Skin of body (tissue), 2 donors: ENCODE data around the gene FOXN4. TPM values are rescaled to one million over a fixed set of nuclear protein-coding genes. Genes with fewer than 3 reads are reported as not detected.

Source experiments
- DNase-seq: peaks from one replicate; lab custom pipeline; 2025; lab: John Stamatoyannopoulos, UW
- total RNA-seq: library from RNA; depleted of rRNA; stranded (reverse); fragments of >200 nt; gene quantifications from one replicate; pipeline ENCODE4 v1.2.3, GENCODE V29; 2014

FOXN4 gene
- total RNA-seq, 1 donor from 2014 or later = 0.10 TPM

DNA sequence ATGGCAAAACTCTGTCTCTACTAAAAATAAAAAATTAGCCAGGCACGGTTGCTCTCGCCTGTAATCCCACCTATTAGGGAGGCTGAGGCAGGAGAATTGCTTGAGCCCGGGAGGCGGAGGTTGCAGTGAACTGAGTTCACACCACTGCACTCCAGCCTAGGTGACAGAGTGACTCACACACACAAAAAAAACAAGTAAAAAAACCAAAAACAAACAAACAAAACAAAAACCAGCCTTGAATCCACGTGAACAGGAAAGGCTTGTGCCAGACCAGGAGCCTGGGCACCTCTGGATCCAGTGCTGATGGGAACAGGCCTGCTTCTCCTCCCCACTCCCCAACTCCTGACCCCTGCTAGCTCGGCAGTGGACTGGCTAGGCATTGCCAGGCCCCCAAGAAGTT is 3.5 kb downstream of the FOXN4 start:
- no peak for DNase-seq

DNA sequence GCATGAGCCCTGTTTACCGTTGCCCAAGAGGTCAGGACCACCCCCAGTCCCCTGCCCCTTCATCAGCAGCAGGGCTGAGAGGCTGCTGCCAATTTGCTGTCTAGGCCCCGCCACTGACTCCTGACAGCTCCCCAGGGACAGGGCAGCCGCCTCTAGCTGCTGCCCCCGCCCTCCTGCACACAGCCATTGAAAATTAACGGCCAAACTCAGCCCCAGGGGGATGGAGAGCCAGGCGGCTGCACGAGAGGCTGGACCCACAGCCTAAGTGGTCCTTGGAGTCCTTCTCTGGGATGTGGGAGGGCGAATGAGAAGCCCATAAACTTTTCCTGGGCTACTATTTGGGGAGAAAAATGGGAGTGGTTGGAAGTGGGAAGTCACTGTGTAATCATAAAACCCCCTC is 4.6 kb downstream of the FOXN4 start:
- DNase-seq = no peak

- no peak for DNase-seq
Observed at GRCh38 chr12:109302770-109303169, 6.3 kb downstream of the FOXN4 start.

DNA sequence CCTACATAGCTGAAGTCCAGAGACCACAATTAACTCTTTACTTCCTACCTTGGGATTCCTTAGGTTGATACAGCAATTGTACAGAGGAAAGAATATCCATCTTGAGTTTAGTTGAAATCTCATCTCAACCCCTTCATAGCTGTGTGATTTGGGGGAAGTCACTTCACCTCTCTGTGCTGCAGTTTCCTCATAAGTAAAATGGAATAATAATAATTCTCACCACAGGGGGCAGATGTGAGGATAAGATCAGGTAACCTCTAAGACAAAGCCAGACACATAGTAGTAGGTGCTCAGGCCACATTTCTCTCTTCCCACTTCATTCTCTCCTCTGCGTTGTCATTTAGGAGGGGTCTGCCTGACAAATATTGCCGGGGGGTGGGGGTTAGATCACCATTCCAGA is 6.7 kb downstream of the FOXN4 start:
- no peak for DNase-seq

DNA sequence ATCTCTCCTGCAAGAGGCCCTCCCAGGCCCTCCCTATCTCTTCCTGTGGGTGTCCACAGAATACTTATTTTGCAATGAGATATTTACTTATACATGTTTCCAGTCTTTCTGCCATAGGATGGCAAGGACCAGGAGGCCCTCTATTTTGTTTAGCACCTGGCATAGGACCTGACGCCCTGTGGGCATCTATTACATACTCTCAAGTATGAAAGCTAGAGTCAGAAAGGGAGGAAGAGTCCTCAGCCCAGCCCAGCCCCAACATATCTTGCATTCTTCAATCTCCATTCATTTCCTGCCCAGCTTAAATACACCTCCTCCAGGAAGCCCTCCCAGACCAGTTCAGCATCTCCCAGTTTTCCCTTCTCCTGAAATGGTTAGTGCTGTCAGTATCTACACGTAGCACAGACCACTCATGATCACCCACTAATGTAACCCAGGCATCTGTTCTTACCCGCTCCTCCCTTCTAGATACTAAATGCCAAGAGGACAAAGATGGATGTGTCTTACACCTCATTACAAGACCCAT is 7.4 kb downstream of the FOXN4 start:
- no peak for DNase-seq

GRCh38 chr12:109299849-109300248 is 9.2 kb downstream of the FOXN4 start:
- DNase-seq = no peak

DNA sequence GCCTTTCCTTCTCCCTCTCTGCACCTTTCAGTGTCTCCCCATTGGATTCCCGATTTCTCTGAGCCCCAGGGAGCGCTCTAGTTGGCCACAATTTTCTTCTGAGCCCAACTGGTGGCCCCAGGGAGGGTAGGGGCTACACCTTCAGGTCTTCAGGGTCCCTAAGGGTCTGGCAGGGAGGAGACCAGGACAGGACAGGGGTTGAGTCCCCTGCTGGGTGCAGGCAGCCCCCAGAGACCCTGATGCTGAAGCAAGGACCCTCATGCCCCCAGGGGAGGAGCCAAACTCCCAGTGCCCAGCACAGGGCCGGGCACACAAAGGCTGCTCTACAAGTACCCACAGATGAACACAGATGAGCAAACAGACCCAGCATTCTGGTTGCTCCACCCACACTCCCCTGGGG is 12.7 kb downstream of the FOXN4 start:
- DNase-seq = no peak

GRCh38 chr12:109295764-109296425 is 13.2 kb downstream of the FOXN4 start:
- DNase-seq = no peak

DNA sequence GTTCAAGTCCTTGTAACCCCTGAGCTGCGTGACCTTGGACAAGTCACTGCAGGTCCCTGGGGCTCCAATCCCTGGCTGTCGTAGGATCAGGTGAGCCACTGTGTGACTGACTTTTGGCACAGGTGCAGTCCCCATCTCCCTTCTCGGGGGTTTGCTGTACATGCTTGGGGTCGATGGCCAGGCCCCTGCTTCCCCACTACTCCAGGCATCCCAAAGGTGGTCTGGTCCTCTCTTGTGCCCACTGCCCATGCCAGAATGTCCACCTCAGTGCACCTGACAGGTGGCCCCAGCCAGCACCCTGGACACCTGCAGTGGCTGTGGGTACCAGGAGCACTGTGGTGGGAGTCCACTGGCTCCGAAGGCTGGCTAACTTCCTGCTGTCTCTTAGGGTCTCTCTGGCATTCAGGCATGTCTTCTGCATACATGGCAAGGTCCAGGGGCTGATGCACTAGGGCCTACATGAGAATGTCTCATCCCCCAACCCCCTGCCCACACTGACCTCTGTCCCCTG is 14.7 kb downstream of the FOXN4 start:
- no peak for DNase-seq

- DNase-seq = no peak
Observed at GRCh38 chr12:109293106-109293505, 16.0 kb downstream of the FOXN4 start.

GRCh38 chr12:109292342-109292711 is 16.8 kb downstream of the FOXN4 start:
- no peak for DNase-seq

DNA sequence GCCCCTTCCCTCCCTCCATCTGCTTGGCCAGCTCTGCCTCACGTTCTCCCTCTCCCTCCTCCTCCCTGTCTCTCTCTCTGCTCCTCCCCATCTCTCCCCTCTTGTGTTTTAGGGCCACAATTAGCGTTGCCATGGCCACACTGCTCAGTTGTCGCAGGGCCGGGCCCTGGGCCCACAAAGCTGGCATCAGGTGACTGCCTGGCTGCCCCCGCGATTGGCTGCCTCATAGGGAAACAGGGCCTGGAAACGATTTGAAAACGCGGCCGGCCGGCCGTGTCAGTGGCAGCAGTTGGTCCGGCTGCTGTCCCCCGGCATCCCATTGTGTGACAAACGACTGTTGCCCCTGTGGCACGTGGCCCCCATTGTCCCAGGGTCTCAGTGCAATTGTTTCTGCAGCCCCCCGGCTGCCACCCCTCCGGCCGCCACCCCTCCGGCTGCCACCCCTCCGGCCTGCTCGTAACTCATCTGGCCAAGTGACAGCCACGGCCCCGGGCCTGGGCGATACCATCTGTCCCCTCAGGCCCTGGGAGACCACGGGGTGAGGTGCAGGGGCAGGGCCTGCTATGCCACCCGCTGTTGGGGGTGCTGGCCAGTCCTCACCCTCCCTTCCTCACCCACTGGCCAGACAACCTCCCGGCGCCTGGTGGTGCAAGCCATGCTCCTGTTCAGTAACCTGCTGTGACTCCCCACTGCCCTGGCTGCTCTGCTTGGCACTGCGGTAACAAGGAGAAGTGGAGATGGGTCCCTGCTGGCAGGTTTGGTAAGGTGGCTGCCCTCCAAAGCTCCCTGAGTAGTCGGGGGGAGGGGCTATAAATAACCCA is 17.4 kb downstream of the FOXN4 start:
- DNase-seq = peak; percentile 51

- no peak for DNase-seq
Observed at GRCh38 chr12:109291117-109291516, 18.0 kb downstream of the FOXN4 start.

DNA sequence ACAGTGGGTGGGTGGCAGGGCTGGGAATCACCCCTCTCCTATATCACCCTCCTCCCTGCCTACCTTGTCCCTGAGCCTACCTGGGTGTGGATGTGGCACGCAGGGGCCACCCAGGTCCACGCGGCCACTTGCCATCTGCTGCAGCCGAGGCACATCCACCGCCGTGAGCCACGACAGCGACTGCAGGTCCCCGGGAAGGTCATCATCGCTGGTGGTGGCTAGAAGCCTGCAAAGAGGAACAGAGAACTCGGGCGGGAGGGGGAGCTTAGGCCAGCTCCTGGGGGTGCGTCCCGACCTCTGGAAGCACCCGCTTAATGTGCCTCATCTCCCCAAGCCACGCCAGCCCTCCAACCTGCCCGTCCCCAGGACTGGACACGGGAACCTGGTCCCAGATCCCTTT is 19.0 kb downstream of the FOXN4 start:
- no peak for DNase-seq

DNA sequence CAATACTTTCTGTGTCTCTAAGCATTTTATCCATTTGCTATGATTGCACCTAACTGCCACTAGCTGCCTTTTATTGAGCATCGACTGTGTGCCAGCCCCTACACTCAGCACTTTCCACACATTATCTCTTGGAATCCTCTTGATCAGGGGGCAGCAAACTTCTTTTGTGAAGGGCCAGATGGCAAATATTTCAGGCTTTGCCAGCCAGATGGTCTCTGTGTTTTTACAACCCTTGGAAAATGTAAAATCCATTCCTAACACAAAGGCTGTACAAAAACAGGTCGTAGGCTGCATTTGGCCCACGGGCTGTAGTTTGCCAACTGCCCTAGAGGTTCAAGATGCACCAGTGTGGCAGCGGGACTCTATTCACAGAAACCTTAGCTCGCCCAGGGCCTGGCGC is 19.5 kb downstream of the FOXN4 start:
- no peak for DNase-seq

GRCh38 chr12:109289004-109289403 is 20.1 kb downstream of the FOXN4 start:
- no peak for DNase-seq

- DNase-seq = no peak
Observed at GRCh38 chr12:109288571-109288970, 20.5 kb downstream of the FOXN4 start.

DNA sequence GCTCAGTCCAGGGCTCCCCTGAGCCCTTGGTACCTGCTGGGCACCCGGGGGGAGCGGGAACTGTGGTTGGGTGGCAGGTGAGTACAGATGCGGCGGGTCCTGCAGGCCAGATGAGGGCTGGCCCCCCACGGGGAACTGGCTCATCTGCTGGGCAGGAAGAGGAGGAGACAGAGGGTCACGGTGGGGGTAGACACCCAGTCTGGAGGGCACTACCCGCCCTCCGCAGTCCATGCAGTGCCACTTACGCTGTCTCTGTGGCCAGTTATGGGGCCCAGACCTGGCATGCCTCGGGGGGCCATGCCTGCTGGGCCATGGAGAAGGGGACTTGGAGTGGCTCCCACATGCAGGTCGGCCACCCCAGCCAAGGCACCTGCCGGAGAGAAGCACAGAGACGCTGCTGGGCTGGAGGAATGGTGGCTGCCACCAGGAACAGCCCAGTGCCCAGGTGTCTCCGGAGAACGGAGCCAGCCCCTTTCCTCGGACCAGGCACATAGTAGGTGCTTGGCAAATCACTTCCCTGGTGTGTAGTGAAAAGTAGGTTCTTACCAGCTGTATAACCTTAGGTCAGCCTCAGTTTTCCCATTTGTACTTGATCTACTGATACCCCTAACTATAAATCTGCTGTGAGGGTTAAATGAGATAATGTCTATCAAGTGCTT is 21.1 kb downstream of the FOXN4 start:
- no peak for DNase-seq

- no peak for DNase-seq
Observed at GRCh38 chr12:109287181-109287580, 21.9 kb downstream of the FOXN4 start.

GRCh38 chr12:109286652-109287051 is 22.4 kb downstream of the FOXN4 start:
- DNase-seq = no peak

GRCh38 chr12:109286252-109286651 is 22.8 kb downstream of the FOXN4 start:
- no peak for DNase-seq

GRCh38 chr12:109284392-109284791 is 24.7 kb downstream of the FOXN4 start:
- DNase-seq = no peak
